HCT116 (cell line): Measurements from ENCODE around the gene IGFBP2. TPM values are rescaled to one million over a fixed set of nuclear protein-coding genes. Genes with fewer than 3 reads are reported as not detected.

Source experiments
- ATAC-seq: fragments of 200-7000 bp; cut with Tn5 transposase; 2 replicates; pipeline ENCODE4 v1.9.1; 2020; ENCODE audit warnings: mild to moderate bottlenecking, moderate library complexity
- BruUV-seq: library from RNA; stranded (reverse); fragments of 400-500 nt; replicated peaks from 2 replicates; lab custom pipeline; 2021; lab: Mats Ljungman, UMichigan
- CTCF ChIA-PET: fragments of 300-600 bp; sonication (Branson Sonifier 250); formaldehyde crosslinking; loops from one replicate; lab custom pipeline; 2021; ENCODE audit warnings: antibody characterized with exemption; lab: Charles Lee
- POLR2A ChIA-PET: fragments of 300-600, 350-600 bp; sonication (Branson Sonifier 250); formaldehyde crosslinking; loops from one replicate; lab custom pipeline; 2021; ENCODE audit warnings: antibody characterized with exemption; lab: Charles Lee
- RAD21 ChIA-PET, 2 experiments: fragments of 300-600 bp; sonication (Branson Sonifier 250); formaldehyde crosslinking; loops; one replicate each; lab custom pipeline; 2023; ENCODE audit warnings: low total read pairs in 2 of 2; ENCODE audit not compliant: uncharacterized antibody in 2 of 2, unreplicated experiment in 2 of 2, low non-redundant PET in 1 of 2; lab: Charles Lee
- DNase-seq: peaks from one replicate; pipeline ENCODE4 v3.0.0-alpha.2; 2010; ENCODE audit warnings: low read depth, low spot score
- H2AFZ ChIP-seq: fragments of 200-600 bp; shearing (Covaris generic), sonication (generic); 2 replicates; pipeline ENCODE4 v1.6.1; 2017; ENCODE audit warnings: low read depth, mixed run types, mixed read lengths, antibody characterized with exemption, low read length; ENCODE audit not compliant: poor library complexity, severe bottlenecking
- H3K27ac ChIP-seq: 2 replicates; pipeline ENCODE4 v1.5.1; 2012; ENCODE audit warnings: low read depth, low read length
- H3K27me3 ChIP-seq: fragments of 200-600 bp; sonication (generic); 2 replicates; pipeline ENCODE4 v1.6.1; 2016; ENCODE audit warnings: mixed run types, low read length, mixed read lengths; ENCODE audit not compliant: insufficient read depth
- H3K36me3 ChIP-seq, 2 experiments: fragments of 200-500 bp in 1 of 2; fragments of 200-600 bp in 1 of 2; sonication (Bioruptor generic) in 1 of 2; sonication (generic) in 1 of 2; 2 replicates each; pipeline versions ENCODE4 v1.5.1 to v1.6.1; 2014 to 2016; ENCODE audit warnings: low read length in 2 of 2, inconsistent platforms in 1 of 2, mixed read lengths in 1 of 2, mixed run types in 1 of 2; ENCODE audit not compliant: insufficient read depth in 2 of 2, control insufficient read depth in 1 of 2
- H3K4me1 ChIP-seq, 2 experiments: fragments of 200-600 bp in 1 of 2; sonication (generic) in 1 of 2; 2 replicates each; pipeline versions ENCODE4 v1.5.1 to v1.6.1; 2012 to 2017; ENCODE audit warnings: low read length in 2 of 2, inconsistent platforms in 1 of 2, mild to moderate bottlenecking in 1 of 2, mixed read lengths in 1 of 2, mixed run types in 1 of 2, moderate library complexity in 1 of 2; ENCODE audit not compliant: insufficient read depth in 2 of 2, control insufficient read depth in 1 of 2
- H3K4me2 ChIP-seq: fragments of 200-600 bp; sonication (generic); 2 replicates; pipeline ENCODE4 v1.6.1; 2017; ENCODE audit warnings: mixed run types, low read length, mixed read lengths
- H3K4me3 ChIP-seq, 2 experiments: fragments of 200-600 bp in 1 of 2; sonication (generic) in 1 of 2; replicated peaks in 1 of 2; 2 replicates each; pipeline ENCODE4 v1.5.1; 2011 to 2016; ENCODE audit warnings: low read length in 2 of 2, control low read depth in 1 of 2, low read depth in 1 of 2, mild to moderate bottlenecking in 1 of 2, mixed read lengths in 1 of 2, mixed run types in 1 of 2
- H3K79me2 ChIP-seq: fragments of 200-600 bp; sonication (generic); 2 replicates; pipeline ENCODE4 v1.6.1; 2017; ENCODE audit warnings: mild to moderate bottlenecking, mixed run types, low read length, moderate library complexity, mixed read lengths; ENCODE audit not compliant: insufficient read depth
- H3K9ac ChIP-seq: fragments of 200-600 bp; sonication (generic); 2 replicates; pipeline ENCODE4 v1.6.1; 2016; ENCODE audit warnings: low read length, mixed read lengths
- H3K9me2 ChIP-seq: fragments of 200-600 bp; sonication (generic), shearing (Covaris generic); 2 replicates; pipeline ENCODE4 v1.6.1; 2017; ENCODE audit warnings: mixed run types, mild to moderate bottlenecking, moderate library complexity; ENCODE audit not compliant: insufficient read depth
- H3K9me3 ChIP-seq, 2 experiments: fragments of 200-500 bp in 1 of 2; fragments of 200-600 bp in 1 of 2; sonication (Bioruptor generic) in 1 of 2; sonication (generic) in 1 of 2; 2 replicates each; pipeline ENCODE4 v1.6.1; 2014 to 2017; ENCODE audit warnings: low read length in 2 of 2, mixed read lengths in 2 of 2, inconsistent platforms in 1 of 2, low read depth in 1 of 2, mild to moderate bottlenecking in 1 of 2, mixed run types in 1 of 2, moderate library complexity in 1 of 2; ENCODE audit not compliant: control insufficient read depth in 1 of 2, insufficient read depth in 1 of 2
- H4K20me1 ChIP-seq: fragments of 200-600 bp; sonication (generic), shearing (Covaris generic); 2 replicates; pipeline ENCODE4 v1.6.1; 2017; ENCODE audit warnings: mixed run types, mild to moderate bottlenecking, moderate library complexity; ENCODE audit not compliant: insufficient read depth
- CEBPB ChIP-seq: IDR thresholded peaks from 2 replicates; pipeline ENCODE4 v1.6.1; 2012; ENCODE audit warnings: low read depth
- CTCF ChIP-seq, 3 experiments: fragments of 200-600 bp in 1 of 3; sonication (generic) in 1 of 3; IDR thresholded peaks in 2 of 3; conservative IDR thresholded peaks in 1 of 3; 2 replicates each; pipeline ENCODE4 v1.5.1; 2012 to 2017; ENCODE audit warnings: low read depth in 2 of 3, low read length in 2 of 3, antibody characterized with exemption in 1 of 3, borderline replicate concordance in 1 of 3, control low read depth in 1 of 3, mild to moderate bottlenecking in 1 of 3, mixed read lengths in 1 of 3, mixed run types in 1 of 3, moderate library complexity in 1 of 3; ENCODE audit not compliant: insufficient read depth in 1 of 3
- EGR1 ChIP-seq: IDR thresholded peaks from 2 replicates; pipeline ENCODE4 v1.6.1; 2012; ENCODE audit warnings: low read depth
- SIN3A ChIP-seq: IDR thresholded peaks from 2 replicates; pipeline ENCODE4 v1.6.1; 2012; ENCODE audit warnings: low read depth
- TCF7L2 ChIP-seq: IDR thresholded peaks from 2 replicates; pipeline ENCODE4 v1.7.0; 2011; ENCODE audit warnings: borderline replicate concordance, inconsistent platforms; ENCODE audit not compliant: insufficient read depth, insufficient read length; ENCODE audit errors: extremely low read depth
- intact Hi-C: fragments of 100-400 bp; cut with micrococcal nuclease; formaldehyde crosslinking; loops from 2 replicates; pipeline ENCODE4 v1.10.0; 2022
- total RNA-seq: library from RNA; stranded (reverse); gene quantifications from one replicate; pipeline ENCODE4 v1.2.1, GENCODE V29; 2021; ENCODE audit not compliant: unreplicated experiment
- TF ChIP-seq, protein P1 (sequence below): IDR thresholded peaks from 2 replicates; pipeline ENCODE4 v1.6.1; 2012

The IGFBP2 gene
- total RNA-seq, 1 experiment from 2014 or later = 143 TPM

GRCh38 chr2:216585441-216585840, 47.8 kb upstream of the IGFBP2 start:
- ChIA-PET POLR2A (no interaction called here), CTCF (no interaction called here)
- H4K20me1 ChIP-seq = no peaks in the 10 kb centered on the region

More at GRCh38 chr2:216585441-216585840, 47.8 kb upstream of the IGFBP2 start:
- H3K4me1 ChIP-seq = peaks cover 0 to 9% of the 10 kb centered on the region in 2 experiments; a peak in 1 of 4 replicates
- H3K36me3 ChIP-seq = no peaks in the 10 kb centered on the region
- H3K27me3 ChIP-seq = peaks cover 10% of the 10 kb centered on the region; the same call in 1 of the 2 replicates
- RAD21 ChIA-PET = no interaction called here
- intact Hi-C loops = no loop called here
- DNase-seq (no peak), ATAC-seq (no peak)
- no peak overlapping the region for H3K9ac ChIP-seq
- no peaks in the 10 kb centered on the region for H3K9me3 ChIP-seq
- H3K4me3 ChIP-seq = no peak overlapping the region
- H2AFZ ChIP-seq = no peak overlapping the region
- no TSS peak for BruUV-seq
- no peak overlapping the region for H3K4me2 ChIP-seq
- no peaks in the 10 kb centered on the region for H3K79me2 ChIP-seq
- no peaks in the 10 kb centered on the region for H3K9me2 ChIP-seq
- TF ChIP-seq TCF7L2 (no peak), CTCF (IDR thresholded peaks at IDR 0.05 in 2 of 3, conservative IDR thresholded peaks at IDR 0.05 in 1 of 3; ENCODE audit: borderline replicate concordance in 1 of 3, insufficient read depth in 1 of 3, low read depth in 2 of 3, low read length in 2 of 3) (no peak), SIN3A (no peak), CEBPB (no peak), EGR1 (no peak)
- TF ChIP-seq, protein P1, sequence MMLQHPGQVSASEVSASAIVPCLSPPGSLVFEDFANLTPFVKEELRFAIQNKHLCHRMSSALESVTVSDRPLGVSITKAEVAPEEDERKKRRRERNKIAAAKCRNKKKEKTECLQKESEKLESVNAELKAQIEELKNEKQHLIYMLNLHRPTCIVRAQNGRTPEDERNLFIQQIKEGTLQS = no peak
- H3K27ac ChIP-seq = no peak overlapping the region
